GM20000 (cell line): ENCODE results near the gene DNMBP.
A peak's percentile ranks its signal among the peaks of the same experiment; 100 is the strongest.
"Not testable (repeated sequence)": the region's sequence is repeated elsewhere in the genome, so short reads cannot be mapped to it uniquely, and the experiment has no call there.

Source experiments
- DNase-seq: peaks from one replicate; pipeline ENCODE4 v3.0.0; 2012; ENCODE audit warnings: low spot score
- TF ChIP-seq, protein P1 (sequence below): IDR thresholded peaks from 2 replicates; pipeline ENCODE4 v1.5.1; 2012; ENCODE audit warnings: mild to moderate bottlenecking, control low read depth; ENCODE audit errors: extremely low read depth, missing control alignments

DNMBP gene

DNA sequence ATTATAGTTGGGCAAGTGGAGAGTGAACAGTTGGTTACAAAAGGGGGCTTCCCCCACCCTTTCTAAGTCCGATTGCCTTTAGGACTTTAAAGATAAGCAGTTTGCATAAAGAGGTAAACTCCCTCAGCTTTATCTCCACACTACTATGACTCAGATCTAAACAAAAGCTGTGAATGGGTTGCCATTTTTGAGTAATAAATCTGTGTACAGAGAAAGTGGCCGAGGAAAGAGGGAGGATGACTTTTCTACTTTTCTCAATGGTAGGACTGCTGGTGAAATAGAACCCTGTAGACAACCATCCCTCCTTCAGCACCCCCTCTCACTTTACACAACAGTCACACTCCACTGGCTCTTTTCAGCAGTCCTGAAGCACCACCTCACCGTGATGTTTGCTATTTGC, 71.2 kb downstream of the DNMBP start:
- peak; percentile 69 for DNase-seq
- TF ChIP-seq, protein P1, sequence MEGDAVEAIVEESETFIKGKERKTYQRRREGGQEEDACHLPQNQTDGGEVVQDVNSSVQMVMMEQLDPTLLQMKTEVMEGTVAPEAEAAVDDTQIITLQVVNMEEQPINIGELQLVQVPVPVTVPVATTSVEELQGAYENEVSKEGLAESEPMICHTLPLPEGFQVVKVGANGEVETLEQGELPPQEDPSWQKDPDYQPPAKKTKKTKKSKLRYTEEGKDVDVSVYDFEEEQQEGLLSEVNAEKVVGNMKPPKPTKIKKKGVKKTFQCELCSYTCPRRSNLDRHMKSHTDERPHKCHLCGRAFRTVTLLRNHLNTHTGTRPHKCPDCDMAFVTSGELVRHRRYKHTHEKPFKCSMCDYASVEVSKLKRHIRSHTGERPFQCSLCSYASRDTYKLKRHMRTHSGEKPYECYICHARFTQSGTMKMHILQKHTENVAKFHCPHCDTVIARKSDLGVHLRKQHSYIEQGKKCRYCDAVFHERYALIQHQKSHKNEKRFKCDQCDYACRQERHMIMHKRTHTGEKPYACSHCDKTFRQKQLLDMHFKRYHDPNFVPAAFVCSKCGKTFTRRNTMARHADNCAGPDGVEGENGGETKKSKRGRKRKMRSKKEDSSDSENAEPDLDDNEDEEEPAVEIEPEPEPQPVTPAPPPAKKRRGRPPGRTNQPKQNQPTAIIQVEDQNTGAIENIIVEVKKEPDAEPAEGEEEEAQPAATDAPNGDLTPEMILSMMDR, result no peak

DNA sequence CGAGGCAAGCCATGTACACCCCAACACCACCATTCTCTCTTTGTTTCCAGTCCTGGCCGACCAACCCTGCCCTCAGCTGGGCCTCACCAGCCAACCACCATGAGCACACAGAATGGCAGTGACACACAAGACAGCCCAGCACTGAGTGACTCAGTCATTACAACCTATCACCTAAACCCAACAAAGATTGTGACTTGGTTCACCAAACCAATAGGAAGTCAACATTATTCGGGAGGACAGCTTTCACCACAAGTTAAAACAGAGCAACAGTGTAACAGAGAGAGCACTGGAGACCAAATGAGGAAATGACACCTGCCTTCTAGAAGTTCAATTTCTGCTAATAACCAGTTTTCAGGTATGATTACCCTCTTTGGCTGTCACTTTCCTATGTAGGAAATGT, 72.1 kb downstream of the DNMBP start:
- peak; percentile 25 for DNase-seq
- TF ChIP-seq, protein P1, result no peak

GRCh38 chr10:99932203-99932957, 77.4 kb downstream of the DNMBP start:
- DNase-seq, result not testable (repeated sequence)

DNA sequence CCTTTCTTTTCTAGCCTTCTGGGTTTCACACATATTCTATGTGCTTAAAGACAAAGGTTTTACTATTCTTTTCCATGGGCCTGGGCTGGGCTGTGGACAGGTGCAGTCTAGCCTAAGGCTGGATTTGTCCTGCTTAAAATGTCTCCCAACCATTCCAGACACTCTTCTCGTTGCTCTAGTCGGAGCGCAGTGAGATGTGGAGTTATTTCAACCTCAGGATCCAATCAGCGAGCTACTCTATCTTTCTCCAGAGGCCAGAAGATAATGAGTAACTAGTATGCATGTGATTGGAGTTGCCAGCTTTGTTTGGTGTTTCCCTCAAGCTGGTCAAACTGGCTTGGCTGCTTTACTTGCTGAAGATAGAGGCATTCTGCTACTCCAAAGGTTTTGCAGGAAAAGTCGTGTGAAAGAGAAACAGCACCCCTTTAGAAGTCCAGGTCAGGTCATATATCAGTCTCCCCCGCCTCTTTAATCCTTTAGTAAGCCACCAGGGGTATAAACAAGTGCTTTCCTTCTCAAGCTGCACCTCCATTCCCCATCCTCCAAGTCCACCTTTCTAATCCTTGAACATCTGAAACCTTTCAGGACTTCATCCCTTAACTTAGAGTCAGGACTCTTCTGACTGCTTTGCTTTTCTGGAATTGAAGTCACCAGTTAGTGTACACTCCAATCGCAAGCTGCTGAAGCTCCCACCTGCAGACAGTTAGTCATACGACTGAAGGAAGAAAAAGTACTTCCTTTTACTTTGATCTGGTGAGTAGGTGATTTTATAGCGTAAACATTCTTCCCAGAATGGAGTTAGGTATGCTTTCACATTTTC, 78.8 kb downstream of the DNMBP start:
- no peak for DNase-seq
- TF ChIP-seq, protein P1, result no peak

DNA sequence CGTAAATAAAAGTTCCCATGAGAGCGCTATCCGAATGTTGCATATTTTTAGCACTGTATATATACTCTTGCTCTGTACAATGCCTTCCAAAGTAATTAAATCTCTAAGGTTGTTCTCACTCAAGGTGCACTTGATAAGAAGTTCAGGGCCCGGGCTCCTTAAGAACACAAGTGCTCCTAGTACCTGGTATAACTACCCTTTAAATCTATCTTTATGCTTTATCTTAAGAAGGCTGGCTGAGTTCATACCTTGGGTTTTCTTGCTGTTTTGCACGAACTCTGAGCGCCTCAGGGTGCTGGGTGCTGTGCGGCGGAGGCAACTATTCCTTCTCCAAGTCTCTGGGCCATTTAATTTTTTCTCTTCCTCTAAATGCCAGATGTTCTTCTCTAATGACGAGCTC, 80.4 kb downstream of the DNMBP start:
- no peak for DNase-seq
- TF ChIP-seq, protein P1, result no peak

DNA sequence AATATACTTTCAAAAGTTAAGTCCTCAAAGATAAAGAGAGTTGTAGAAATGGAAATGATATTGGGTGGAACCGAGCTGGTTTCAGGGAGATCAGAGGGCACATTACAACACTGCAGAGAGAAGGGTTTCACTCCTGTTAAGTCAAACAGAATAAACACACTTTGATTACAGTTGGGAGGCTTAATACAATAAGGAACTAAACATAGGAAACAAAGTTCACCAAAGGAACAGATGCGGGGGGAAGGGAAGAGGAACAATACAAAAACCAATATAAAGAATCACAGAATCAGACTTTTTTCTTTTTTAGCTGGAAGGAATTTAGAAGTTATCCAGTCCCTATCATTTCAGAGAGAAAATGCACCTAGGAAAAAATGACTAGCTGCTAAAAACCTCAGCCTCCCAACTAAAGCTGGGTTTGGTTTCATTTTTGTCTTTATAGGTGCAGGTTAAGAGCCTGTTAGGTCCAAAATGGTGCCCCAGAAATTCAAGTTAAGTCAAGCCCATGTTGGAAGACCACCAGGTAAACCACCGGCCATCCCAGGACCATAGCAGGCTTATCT, 81.9 kb downstream of the DNMBP start:
- TF ChIP-seq, protein P1, result no peak
- no peak for DNase-seq

DNA sequence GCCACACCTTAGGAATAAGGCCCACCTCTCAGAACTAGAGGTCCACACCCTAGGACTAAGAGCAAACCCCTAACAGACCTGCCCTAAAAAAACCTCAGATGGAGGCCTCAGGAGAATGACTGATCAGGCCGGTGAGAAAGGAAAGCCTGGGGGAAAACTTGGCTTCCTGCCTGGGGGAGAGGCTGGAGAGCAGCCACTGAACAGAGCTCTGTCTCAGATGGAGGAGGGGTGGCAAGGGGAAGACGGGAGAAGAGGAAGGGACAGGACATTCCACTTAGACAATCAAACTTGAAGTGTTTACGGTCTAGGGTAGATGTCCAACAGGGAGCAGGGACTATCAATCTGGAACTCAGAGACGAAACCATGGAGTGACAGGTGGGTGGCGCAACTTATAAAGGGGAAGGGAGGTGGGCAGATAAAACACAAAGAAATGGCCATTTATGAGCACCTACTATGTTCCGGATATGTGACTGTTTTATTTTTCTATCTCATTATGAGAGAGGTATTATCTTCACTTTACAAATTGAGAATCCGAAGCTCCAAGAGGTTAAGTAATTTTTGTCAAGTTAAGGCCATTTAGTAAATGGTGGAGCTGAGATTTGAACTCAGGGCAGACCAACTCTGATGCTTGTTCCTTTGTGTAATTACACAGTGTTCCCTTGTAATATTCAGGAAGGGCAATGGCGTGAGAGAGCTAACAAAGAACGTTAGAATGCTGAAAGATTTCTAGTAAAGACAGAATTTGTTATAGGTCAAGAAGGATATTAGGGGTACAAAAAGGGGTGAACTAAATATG, 82.6 kb downstream of the DNMBP start:
- no peak for DNase-seq
- TF ChIP-seq, protein P1, result no peak
